Fibroblast of villous mesenchyme (primary cell): ENCODE measurements around the gene MAST4. TPM values are rescaled to one million over a fixed set of nuclear protein-coding genes. Genes with fewer than 3 reads are reported as not detected.

Source experiments
- DNase-seq: peaks from one replicate; pipeline ENCODE4 v3.0.0-alpha.2; 2010; ENCODE audit warnings: low read depth
- H3K4me3 ChIP-seq: 2 replicates; pipeline ENCODE4 v1.5.1; 2011; ENCODE audit warnings: low read depth, mild to moderate bottlenecking, low read length
- CTCF ChIP-seq: IDR thresholded peaks from 2 replicates; pipeline ENCODE4 v1.5.1; 2012; ENCODE audit warnings: low read depth, mild to moderate bottlenecking, low read length; ENCODE audit not compliant: insufficient read depth
- total RNA-seq: library from RNA; depleted of rRNA; stranded (reverse); fragments of >200 nt; gene quantifications from 2 replicates; pipeline ENCODE4 v1.2.3, GENCODE V29; 2012

Gene MAST4
- total RNA-seq, 1 donor: 8.2 TPM

GRCh38 chr5:66615894-66616293 is 19.7 kb downstream of the MAST4 start:
- no peak for TF ChIP-seq CTCF
- H3K4me3 ChIP-seq: no peak overlapping the region
- no peak for DNase-seq

- H3K4me3 ChIP-seq: no peak overlapping the region
- no peak for TF ChIP-seq CTCF
- DNase-seq: no peak
Observed at GRCh38 chr5:66616520-66617225, 20.5 kb downstream of the MAST4 start.

- no peak overlapping the region for H3K4me3 ChIP-seq
- no peak for DNase-seq
- TF ChIP-seq CTCF: no peak
Observed at GRCh38 chr5:66617226-66617861, 21.2 kb downstream of the MAST4 start.

- no peak overlapping the region for H3K4me3 ChIP-seq
- TF ChIP-seq CTCF: no peak
- DNase-seq: no peak
Observed at GRCh38 chr5:66617991-66618768, 22.0 kb downstream of the MAST4 start.

DNA sequence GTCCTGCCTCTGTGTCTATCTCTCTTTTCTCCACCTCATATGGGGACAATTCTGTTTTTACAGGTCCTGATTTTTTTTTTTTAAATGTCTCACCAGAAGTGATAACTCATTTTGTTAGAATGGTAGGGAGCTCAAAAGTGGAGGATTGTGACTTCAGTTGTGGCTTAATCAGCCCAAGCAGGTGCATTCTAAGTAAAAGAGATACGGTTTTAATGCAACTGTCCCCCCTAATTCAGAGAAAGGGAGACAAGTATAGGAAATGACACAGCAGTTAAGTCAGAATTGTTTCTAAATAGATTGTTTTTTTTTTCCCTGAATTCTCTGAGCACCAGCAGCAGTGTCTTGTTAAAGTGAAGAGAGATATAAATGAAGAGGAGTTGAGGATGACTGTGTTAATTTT is 24.5 kb downstream of the MAST4 start:
- no peak overlapping the region for H3K4me3 ChIP-seq
- DNase-seq: no peak
- TF ChIP-seq CTCF: no peak

DNA sequence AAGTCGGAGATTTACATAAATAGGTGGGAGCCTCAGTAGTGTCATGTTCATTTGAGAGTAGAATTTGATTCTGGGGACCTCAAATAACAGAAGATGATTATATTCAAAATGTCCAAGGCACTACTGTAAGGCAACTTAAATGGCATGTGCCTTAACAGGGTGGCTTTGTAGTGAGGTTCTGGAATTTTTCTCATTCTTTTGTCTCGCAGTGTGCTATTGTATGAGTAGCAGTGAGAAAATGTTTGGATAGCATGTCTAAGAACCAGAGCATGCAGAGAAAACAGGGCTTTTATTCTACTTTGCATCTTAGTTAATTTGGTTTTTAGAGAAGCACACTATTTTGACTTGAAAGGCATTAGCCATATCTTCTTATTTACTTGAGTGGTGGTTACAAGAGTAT is 25.0 kb downstream of the MAST4 start:
- no peak for DNase-seq
- no peak overlapping the region for H3K4me3 ChIP-seq
- TF ChIP-seq CTCF: no peak
